Measurements from ENCODE around the gene IP6K1. TPM values are rescaled to one million over a fixed set of nuclear protein-coding genes. Genes with fewer than 3 reads are reported as not detected.

The IP6K1 gene
- total RNA-seq, 1 experiment from 2014 or later, result 42.2 TPM

DNA sequence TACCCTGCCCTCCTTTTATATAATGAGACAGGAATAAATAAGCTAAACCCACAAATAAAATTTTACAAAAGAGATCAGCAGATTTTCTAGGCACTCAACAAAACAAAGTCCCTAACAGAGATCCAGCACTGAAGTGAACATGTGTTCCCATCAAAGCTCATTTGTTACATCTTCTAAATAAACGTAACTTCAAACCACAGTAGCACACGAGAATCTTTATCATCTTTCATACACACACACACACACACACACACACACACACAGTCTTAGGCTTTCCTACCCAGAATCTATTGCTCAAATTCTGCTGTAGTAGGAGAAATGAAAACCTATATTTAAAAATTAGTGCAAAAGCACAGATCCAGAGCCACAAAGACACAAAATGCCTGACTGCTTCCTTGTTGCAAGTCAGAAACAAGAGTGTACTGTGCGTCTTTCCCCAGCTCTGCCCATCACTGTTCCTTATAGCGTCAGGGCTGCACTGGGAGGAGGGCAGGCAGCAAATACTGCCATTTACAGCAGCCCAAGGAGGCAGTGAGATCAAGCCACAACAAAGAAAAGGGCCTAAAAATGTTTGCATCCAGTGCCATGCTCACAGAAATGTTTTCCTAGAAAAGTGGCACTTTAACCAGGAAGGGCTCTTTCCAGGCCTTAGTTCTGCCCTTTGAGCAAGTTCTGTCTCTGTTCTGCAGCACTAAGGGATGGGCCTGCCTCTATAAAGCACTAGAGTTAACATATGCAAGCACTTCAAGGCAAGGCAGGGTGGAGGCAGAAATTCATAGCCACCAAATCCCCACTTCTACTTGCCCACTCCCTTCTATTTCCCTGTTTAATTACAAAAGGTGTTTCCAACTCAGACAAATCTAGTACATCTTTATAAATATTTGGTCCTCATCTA is 6.0 kb downstream of the IP6K1 start:
- H4K20me1 ChIP-seq (ENCODE audit: control insufficient read depth, insufficient read depth, insufficient read length), result no peaks in the 10 kb centered on the region
- no peak overlapping the region for H3K14ac ChIP-seq (ENCODE audit: insufficient read depth, low read length)
- no peak overlapping the region for H2BK120ac ChIP-seq (ENCODE audit: low read depth, low read length, poor library complexity, severe bottlenecking)
- H3K9ac ChIP-seq (ENCODE audit: extremely low read depth, insufficient read length, low read length), result peak overlapping the region; percentile 8
- H2AFZ ChIP-seq (ENCODE audit: low read length), result no peak overlapping the region
- Mint-ChIP-seq H3K27me3 (ENCODE audit: low read depth) (no peaks in the 10 kb centered on the region), H3K36me3 (ENCODE audit: insufficient read depth in 1 of 3, low read depth in 3 of 3) (peaks cover 17 to 46% (median 42%) of the 10 kb centered on the region in 3 experiments; a peak in 6 of 7 replicates), H3K9me3 (no peaks in the 10 kb centered on the region), H3K27ac (no peak overlapping the region; a peak in 1 of 7 replicates), H3K4me3 (no peak overlapping the region), H3K4me1 (peaks cover 5 to 6% of the 10 kb centered on the region in 2 experiments; a peak in 3 of 4 replicates)
- H3K79me1 ChIP-seq (ENCODE audit: insufficient read depth, low read depth, low read length, poor library complexity, severe bottlenecking), result peaks cover 17% of the 10 kb centered on the region
- H2AK5ac ChIP-seq (ENCODE audit: insufficient read length, low read length), result no peak overlapping the region
- H3K56ac ChIP-seq (ENCODE audit: insufficient read length, low read depth, low read length), result no peak overlapping the region
- WGBS (ENCODE audit: extremely low coverage, insufficient read length, low lambda C conversion rate), result no CpG with 5 or more reads among the region's 4 CpGs
- H2BK15ac ChIP-seq (ENCODE audit: low read depth, low read length), result no peak overlapping the region
- no peak overlapping the region for H3K18ac ChIP-seq (ENCODE audit: insufficient read length, low read depth, low read length)
- no peak overlapping the region for H2BK5ac ChIP-seq (ENCODE audit: insufficient read length, low read length)
- H2BK20ac ChIP-seq (ENCODE audit: low read depth, low read length, poor library complexity, severe bottlenecking), result no peak overlapping the region
- no peaks in the 10 kb centered on the region for H3K9me3 ChIP-seq (ENCODE audit: control insufficient read depth, low read depth, low read length)
- no peak overlapping the region for H3K4me2 ChIP-seq (ENCODE audit: insufficient read depth, insufficient read length, low read length)
- no peak overlapping the region for H4K91ac ChIP-seq (ENCODE audit: insufficient read length, low read depth, low read length)
- H3K23ac ChIP-seq (ENCODE audit: insufficient read length, low read depth, low read length), result no peak overlapping the region
- no peak overlapping the region for H2BK12ac ChIP-seq (ENCODE audit: insufficient read length, low read depth, low read length)
- H3K27ac ChIP-seq (ENCODE audit: insufficient read length, low read depth, low read length), result no peak overlapping the region
- H3K79me2 ChIP-seq (ENCODE audit: insufficient read depth, low read length), result peaks cover 5% of the 10 kb centered on the region; the same call in 1 of the 2 replicates
- H3K23me2 ChIP-seq (ENCODE audit: insufficient read length, low read depth, low read length, poor library complexity, severe bottlenecking), result no peaks in the 10 kb centered on the region
- no peaks in the 10 kb centered on the region for H3K27me3 ChIP-seq (ENCODE audit: insufficient read depth, low read length)
- TF ChIP-seq, protein P1, sequence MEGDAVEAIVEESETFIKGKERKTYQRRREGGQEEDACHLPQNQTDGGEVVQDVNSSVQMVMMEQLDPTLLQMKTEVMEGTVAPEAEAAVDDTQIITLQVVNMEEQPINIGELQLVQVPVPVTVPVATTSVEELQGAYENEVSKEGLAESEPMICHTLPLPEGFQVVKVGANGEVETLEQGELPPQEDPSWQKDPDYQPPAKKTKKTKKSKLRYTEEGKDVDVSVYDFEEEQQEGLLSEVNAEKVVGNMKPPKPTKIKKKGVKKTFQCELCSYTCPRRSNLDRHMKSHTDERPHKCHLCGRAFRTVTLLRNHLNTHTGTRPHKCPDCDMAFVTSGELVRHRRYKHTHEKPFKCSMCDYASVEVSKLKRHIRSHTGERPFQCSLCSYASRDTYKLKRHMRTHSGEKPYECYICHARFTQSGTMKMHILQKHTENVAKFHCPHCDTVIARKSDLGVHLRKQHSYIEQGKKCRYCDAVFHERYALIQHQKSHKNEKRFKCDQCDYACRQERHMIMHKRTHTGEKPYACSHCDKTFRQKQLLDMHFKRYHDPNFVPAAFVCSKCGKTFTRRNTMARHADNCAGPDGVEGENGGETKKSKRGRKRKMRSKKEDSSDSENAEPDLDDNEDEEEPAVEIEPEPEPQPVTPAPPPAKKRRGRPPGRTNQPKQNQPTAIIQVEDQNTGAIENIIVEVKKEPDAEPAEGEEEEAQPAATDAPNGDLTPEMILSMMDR (conservative IDR thresholded peaks at IDR 0.05), result no peak
- H3K4ac ChIP-seq (ENCODE audit: low read depth, low read length), result no peak overlapping the region
- H3T11ph ChIP-seq (ENCODE audit: low read length), result no peak overlapping the region
- H4K8ac ChIP-seq (replicated peaks; ENCODE audit: insufficient read length, low read depth, low read length), result no peak overlapping the region
- H4K5ac ChIP-seq (ENCODE audit: insufficient read length, low read depth, low read length), result no peak overlapping the region
- no peak for DNase-seq
- H3K4me1 ChIP-seq (ENCODE audit: insufficient read depth, low read length), result no peaks in the 10 kb centered on the region
